NCI-H1694 (cell line): Measurements from ENCODE around the gene ADAMTS9.
A peak's percentile ranks its signal among the peaks of the same experiment; 100 is the strongest.

Experiments used
- DNase-seq: peaks from one replicate; lab custom pipeline; 2025; lab: John Stamatoyannopoulos, UW

ADAMTS9 gene

DNA sequence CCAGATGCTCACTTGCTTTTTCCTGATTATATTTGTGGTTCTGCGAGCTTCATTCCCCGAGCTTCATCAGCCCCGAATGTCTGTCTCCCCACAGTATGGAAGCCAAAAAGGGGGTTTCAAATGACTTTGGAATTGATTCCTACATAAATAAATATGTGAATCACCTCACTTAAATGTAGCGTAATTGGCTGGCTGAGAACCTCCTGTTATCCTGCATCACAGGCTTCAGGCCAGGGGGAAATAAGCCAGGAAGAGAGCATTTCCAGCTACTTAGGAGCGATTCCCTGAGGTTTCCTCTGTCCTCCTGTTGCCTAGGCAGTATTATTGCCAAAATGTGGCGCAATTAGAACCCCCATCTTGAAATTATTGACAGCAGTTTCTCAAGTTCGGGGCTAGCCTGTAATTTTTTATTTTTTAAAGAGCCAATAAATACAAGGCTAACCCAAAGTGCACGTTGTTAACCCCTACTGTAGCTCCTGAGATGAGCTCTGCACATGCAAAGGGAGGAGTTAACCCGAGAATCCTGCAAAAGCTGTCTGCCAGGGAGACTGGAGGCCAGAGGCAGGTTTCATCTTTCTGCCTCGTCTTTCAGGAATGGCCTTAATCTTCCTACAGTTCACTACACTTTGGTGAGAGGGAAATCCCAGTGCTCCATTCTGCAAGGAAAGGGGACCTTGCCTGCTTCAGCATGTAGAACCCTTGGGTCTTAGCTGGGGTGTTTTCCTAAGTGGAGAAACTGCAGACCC is 148.2 kb downstream of the ADAMTS9 start:
- no peak for DNase-seq

DNA sequence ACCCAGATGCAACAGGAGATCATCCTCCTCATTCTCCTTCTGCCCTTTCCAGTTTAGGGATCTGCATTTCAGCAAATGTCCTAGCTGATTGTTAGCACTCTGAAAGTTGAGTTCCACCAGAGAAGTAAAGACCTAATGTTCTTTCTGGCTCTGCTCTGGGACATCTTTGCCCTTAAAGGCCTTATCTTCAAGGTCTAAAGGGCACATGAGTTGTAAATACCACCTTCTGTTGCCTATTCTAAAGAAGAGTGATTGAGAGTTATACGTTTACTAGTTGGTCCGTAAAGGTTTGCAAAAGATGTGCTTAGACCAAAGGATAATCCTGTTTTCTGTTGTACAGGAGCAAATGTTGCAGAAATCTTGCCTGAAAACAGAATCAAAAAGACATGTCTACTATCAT is 151.6 kb downstream of the ADAMTS9 start:
- DNase-seq: no peak

DNA sequence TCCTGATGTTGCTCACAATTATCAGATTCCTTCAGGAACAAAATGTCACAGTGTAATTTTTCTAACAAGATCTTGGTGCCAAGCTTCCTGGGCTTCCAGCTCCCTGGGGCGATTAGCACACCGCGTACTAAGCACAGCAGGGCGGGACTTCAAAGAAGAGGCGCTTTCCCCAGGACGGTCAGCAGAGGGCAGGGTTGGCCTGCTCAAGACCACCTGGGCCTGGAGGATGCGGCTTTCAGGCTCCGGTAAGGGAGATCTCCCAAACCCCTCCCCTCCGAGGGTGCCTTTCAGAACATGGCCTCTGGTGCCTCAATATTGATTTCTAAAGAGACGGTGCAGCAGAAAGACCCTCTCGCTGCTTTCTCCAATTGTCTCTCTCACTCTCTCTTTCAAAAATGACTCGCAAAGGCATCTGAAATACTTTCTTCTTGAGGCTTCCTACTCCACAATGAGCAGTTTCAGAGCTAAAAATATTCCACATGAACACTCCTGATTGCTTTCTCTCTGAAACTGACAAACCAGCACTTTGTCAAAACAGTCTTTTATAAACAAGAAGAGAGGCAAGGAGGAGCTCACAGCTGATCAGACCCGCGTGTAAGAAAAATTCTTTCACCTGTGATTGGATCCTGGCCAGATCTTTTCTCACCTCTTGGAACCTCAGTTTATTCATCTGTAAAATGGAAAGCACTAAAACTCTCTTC is 154.0 kb downstream of the ADAMTS9 start:
- peak; percentile 61 for DNase-seq

DNA sequence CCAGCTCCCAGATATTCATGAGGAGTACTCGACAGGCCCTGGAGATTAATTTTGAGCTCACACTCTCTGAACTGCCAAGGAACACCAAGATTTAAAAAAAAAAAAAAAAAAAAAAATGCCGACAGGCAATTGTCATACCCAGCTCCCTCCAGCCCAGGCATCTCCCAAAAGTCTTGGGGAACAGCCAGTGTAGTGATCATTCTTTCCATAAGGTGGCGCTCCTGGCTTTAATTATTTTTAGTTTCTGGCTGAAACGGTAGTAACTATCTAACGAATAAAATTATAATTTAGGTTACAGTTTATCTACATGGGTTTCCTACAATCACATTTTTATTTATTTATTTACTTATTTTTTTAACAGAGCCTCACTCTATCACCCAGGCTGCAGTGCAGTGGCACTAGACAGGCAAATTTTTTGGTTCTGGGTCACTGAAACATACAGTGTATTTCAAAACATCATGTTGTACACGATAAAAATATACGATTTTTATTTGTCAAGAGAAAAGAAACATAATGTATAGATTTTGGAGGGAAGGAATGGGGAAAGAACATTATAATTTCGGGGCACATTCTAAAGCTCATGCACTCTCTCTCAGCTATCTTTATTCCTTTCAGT is 157.3 kb downstream of the ADAMTS9 start:
- DNase-seq: peak; percentile 48

DNA sequence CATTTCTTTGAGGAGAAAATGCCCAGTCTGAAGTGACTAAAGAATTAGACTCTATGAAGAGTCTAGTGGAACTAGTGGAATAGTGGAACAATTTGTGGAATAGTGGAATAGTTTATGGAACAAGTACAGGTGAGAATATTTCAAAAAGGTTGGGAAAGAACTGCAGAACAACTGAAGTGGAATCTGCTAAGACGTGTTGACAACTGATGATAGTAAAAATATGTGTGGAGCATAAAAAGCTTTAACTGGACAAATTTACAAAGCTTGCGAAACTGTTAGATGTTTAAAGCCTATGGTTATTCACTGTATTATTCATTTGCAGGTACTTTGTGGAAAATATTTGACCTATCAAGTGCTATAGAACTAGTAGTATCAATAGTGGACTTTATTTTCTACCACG is 164.5 kb downstream of the ADAMTS9 start:
- DNase-seq: no peak

DNA sequence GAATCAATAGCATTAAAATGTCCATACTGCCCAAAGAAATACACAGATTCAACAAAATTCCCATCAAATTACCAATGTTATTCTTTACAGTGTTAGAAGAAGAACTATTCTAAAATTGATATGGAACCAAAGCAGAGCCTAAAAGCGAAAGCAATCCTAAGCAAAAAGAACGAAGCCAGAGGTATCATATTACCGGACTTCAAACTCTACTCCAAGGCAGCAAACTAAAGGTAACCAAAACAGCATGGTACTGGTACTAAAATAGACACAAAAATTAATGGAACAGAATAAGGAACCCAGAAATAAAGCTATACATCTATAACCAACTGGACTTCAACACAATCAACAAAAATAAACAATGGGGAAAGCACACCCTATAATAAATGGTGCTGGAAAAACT is 167.5 kb downstream of the ADAMTS9 start:
- no peak for DNase-seq

DNA sequence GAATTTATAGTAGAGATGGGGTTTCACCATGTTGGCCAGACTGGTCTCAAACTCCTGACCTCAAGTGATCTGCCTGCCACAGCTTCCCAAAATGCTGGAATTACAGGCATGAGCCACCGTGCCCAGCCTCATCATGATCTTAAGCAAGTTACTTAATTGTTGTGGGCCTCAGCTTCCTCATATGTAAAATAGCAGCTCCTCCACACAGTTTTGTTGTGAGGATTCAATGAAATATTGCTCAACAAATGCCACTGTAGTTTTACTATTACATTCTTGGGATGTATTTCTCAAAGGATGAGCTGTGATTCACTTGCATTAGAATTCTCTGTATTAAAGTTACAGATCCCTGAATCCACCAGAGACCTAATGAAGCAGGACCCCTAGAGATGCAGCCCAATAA is 168.8 kb downstream of the ADAMTS9 start:
- no peak for DNase-seq

DNA sequence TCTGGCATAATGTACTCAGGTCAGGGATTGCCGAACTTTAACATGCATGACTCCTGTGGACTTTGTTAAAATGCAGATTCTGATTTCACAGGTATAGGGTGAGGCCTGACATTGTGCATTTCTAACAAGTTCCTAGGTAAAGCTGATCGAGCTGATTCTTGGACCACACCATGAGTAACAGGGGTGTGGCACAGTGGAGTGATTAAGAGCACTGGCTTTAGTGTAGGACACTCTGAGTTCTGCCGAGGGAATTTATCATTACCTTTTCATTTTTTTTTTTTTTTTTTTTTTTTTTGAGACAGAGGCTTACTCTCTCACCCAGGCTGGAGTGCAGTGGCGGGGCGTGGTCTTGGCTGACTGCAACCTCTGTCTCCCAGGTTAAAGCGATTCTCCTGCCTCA is 169.3 kb downstream of the ADAMTS9 start:
- DNase-seq: no peak

DNA sequence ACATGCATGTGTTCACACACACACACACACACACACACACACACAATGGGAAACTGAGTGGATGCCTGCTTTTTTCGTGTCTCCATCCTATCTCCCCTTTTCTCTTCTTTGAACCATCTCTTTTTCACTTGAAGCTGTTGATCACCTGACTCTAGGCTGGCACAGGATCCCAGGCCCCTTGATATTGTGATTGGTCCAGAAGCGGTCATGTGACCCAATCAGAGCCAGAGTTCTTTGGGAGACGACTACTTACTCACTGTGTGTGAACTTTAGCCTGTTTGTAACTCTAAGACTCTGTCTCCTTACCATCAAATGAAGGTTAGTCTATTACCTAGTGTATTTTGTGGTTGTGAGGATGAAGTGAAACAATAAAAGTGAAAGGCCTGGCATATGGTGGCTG is 172.9 kb downstream of the ADAMTS9 start:
- DNase-seq: no peak

DNA sequence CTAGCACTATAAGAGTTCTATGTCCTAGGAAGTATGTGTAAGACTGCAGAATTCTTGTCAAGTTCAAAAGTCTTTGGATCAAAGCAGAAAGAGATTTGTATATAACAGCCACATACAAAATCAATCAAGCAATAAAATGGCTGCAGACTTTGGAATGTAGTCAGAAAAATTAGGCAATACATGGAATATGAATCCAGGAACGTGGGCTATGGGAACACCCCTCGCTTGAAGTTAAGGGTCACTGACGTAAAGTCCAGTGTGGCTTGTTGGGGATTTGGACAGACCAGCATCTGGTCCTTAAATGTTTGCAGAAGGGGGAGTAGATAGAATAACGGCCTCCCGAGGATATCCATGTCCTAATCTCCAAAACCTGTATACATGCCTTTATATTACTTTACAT is 178.6 kb downstream of the ADAMTS9 start:
- no peak for DNase-seq

DNA sequence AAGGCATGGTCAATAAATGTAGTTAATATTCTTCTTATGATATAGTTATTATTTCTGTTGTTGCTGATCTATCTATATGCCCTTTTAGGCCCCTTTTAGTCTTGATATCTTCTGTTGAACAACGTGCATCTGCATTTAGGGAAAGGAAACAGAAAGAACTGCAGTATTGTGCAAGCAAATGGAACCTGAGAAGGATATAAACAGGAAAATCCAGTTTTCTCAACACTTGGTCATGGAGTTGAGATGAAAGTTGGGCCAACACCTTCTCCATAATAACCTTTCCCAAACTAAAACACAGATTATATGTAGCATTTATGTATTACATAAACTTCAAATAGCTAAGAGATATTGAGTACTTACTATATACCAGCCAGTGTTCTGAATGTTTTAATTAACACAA is 179.7 kb downstream of the ADAMTS9 start:
- no peak for DNase-seq

DNA sequence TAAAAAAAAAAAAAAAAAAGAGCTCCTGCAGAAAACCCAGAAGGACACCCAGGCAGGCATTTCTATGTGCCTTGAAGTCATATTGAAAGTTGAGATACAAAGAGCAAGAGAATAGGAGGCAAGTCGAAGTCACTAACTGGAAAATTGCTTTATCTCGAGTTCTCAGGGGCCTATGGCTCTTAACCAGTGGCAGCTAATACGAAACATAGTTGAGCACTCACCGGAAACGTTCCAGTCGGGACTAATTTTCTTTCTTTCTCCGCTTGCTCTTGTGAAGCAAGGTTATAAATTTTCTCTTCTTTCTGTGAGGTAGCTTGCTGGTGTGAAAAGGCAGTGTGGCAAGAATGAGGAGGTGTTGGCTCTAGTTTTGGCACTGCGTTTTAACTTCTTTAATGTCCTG is 181.5 kb downstream of the ADAMTS9 start:
- no peak for DNase-seq

DNA sequence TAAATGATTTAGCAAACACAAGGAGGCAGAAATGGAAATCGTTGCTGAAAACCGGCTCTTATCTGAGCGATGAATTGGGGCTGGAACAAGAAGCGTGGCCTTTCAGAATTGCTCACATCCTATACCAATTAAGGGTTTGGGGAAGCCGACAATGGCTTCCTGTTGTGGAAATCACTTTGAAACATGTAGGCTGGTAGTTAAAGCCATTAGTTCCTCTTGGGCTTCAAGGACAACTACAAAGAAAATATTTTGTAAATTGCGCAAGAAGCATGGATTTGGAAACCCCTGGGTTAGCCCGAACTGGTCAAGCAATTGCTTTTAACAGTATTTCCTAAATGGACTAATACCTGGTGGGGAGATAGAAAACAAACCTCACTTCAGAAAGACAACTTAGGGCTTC is 182.4 kb downstream of the ADAMTS9 start:
- no peak for DNase-seq

DNA sequence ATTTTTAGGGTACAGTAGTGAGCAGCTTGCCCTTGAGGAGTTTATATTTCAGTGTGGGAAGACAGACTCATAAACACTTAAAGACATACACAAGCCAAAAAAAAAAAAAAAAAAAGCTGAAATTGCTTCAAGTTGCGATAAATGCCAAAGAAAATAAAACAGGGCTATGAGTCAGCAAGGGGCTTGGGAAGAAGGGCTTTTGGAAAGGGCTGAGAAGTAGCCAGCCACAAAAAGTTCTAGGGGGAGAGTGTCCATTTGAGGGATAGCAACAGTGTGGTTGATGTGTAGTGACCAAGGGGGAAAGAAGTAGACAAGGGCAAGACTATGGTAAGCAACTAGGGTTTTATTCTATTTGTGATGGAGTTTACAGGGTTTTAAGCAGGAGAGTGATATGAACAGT is 185.5 kb downstream of the ADAMTS9 start:
- no peak for DNase-seq

DNA sequence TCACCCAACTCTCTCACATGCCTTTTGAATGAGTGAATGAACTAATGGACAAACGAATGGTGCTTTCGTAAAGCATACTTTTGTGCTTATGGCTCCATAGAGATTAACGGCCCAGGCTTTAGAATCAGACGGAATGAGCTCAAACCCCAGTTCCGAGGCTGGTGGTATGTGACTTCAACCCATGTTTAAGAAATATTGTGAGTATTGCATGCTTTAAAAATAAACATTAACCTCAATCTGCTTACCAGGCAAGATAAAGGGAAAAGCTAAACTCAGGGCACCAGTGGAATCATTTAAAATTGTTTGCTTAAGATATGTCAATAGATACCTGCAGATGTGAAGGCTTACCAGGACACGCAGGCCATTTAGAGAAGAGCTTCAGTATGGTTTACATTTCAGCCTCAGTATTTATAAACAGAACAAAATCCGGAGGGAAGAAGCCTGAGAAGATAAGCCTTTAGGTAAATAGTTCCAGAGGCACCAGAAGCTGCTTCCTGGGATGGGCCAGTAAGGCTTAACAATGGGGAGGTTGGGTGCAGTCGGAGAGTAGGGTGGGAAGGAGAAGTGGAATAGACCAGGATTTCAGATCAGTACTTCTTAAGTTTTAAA is 186.4 kb downstream of the ADAMTS9 start:
- DNase-seq: no peak

DNA sequence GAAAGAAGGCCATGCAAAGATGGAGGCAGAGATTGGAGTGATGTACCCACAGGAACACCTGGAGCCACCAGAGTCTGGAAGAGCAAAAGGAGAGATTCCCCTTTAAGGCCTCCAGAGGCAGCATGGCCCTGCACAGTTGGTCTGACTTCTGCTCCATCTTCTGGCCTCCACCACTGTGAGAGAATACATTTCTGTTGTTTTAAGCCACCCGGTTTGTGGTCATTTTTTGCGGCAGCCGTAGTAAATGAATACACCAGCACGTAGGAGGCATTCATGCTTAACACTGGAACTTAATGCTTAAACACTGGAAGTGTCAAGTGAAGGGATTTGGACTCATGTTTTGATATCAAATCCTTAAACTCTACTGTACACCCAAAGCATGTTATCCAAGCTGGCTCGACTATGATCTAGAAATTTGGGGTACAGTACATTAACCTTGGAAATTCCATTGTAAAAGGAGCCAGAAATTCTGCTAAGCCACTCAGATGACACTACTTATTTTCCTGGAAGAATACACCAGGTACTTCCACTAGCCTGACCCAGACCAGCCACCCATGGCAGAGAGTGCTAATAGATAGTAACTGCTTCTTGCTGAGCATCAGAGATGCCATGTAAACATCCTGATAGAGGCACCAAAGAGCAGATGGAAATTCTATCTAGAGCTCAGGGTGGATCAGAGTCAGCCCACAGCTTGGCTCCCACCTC is 190.9 kb downstream of the ADAMTS9 start:
- no peak for DNase-seq

DNA sequence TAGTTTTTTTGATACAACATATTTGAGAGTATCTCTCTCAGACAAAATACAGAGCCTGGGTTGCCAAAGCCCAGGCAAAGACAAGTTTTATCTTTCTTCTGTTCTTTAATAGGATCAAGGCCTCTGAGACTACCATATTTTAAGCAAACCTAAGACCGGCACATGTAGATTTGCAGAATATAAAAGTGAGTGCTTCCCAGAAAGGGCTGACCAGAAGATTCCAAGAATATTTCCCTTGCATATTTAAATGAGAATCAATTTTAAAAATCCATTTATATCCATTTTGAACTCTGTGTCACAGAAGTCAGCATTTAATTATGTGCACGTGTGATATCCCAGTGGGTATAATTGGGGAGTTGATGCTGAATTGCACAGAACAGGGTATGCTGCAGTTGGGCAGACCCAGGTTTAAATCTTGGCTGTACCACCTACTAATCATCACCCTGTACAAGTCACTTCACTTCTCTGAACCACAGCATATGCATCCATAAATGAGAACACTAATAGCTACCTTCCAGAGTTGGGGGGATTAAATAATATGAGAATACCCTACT is 191.9 kb downstream of the ADAMTS9 start:
- no peak for DNase-seq

DNA sequence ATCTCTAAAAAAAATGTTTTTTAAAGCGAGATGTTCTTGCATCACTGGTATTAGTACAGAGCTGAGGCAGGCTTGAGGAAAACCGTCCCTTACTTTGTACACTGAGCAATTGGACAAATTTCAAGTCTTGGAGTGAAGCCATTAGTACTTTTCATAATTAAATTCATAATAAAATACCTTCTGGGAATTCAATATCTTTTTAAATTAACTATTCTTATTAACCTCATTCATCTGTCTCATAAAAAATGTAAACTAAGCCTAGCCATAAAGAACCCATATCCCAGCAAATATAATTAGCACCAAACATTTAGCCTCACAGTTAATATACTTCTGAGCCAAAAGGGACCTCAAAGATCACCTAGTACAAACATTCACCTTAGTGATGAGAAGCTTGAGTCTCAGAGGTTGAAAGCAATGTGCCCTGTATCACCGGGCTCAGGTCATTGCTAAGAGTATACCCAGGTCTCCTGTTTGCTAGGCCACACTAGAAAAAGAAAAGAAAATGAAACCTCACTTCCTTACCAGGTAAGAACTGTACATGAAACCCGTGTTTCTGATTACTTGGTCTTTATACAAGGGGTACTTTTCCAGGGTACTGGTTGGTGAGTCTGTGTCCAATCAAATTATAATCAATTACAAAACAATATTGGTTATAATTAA is 192.5 kb downstream of the ADAMTS9 start:
- no peak for DNase-seq

DNA sequence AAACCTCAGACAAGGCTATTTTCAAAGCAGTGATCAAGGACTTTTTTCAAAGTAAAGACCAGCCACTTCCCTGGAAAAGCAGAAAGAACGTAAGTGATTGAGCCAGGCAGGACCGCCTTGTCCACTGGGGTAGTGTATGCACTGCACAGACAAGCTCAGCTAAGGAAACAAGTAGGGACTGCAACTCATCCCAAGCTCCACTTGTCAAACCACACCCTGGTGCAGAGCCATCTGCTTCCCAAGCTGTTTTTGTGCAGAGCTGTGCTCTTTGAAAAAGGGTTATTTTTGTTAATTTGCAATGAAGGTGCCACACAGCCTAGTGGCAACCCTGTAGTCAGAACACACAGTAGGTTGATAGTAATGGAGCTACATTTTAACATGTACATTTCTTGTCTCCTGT is 193.3 kb downstream of the ADAMTS9 start:
- peak; percentile 54 for DNase-seq

DNA sequence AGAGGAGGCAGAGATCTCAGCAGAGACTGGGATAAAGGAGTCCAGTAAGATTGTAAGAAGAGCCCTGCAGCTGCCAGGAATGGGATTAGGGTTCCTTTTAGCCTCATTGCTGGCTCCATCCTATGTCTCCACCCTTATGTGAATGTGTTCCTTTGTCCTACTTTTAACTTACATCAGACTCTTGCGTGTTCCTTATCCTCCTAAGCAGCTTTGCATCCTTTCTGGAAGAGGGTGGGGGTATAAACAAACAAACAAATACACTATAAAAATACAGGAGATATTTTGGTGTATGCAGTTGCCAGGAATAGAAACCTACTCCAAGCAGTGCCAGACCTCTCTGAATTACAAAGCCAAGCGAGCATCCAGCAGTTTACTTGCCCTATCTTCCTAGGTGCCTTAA is 194.7 kb downstream of the ADAMTS9 start:
- DNase-seq: no peak

DNA sequence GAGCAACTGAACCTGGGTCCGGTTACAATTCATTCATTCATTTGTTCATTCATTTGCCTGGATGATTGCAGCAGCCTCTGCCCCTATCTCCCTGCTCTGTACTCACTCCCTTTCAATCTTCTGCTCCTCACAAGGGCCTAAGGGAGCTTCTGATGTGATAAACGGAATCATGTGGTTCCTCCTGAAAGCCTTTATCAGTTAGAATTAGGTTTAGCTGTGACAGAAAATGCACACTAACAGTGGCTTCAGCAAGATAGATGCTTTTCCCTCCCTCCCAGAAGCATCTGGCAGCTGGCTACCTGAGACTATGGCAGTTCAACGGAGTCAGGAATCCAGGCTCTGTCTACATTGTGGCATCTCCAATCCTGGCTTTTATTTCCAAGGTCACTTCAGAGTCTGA is 196.0 kb downstream of the ADAMTS9 start:
- DNase-seq: no peak
